ENCODE results near the gene OPN4. TPM values are rescaled to one million over a fixed set of nuclear protein-coding genes. Genes with fewer than 3 reads are reported as not detected.

Gene OPN4
- total and polyA plus RNA-seq, 2 of the 13 experiments (the other 11 are each of a cell fraction or from before 2014, with no cell fraction given) = not detected

GRCh38 chr10:86651021-86651471 is 3.3 kb upstream of the OPN4 start (continued):
- TF ChIP-seq CREBL2 (CRISPR knock-in tag; IDR thresholded peaks at IDR 0.05; ENCODE audit: borderline replicate concordance) = no peak
- TF ChIP-seq MBNL3 (CRISPR knock-in tag; conservative IDR thresholded peaks at IDR 0.05) = no peak
- TF ChIP-seq TP53 (CRISPR knock-in tag; conservative IDR thresholded peaks at IDR 0.05) = no peak
- TF ChIP-seq ZNF432 (CRISPR knock-in tag; IDR thresholded peaks at IDR 0.05; ENCODE audit: borderline replicate concordance) = no peak
- TF ChIP-seq ZMYM2 (CRISPR knock-in tag; IDR thresholded peaks at IDR 0.05) = no peak
- no peak for TF ChIP-seq ZNF138 (CRISPR knock-in tag; IDR thresholded peaks at IDR 0.05; ENCODE audit: low read depth)

- Histone ChIP-seq H3K27ac (ENCODE audit: extremely low read length, insufficient read depth, low read length) (no peak overlapping the region), H3K79me2 (ENCODE audit: insufficient read depth, low read length) (no peaks in the 10 kb centered on the region), H4K20me1 (ENCODE audit: insufficient read depth, low read length) (no peaks in the 10 kb centered on the region), H3K4me1 (ENCODE audit: insufficient read depth, low read length) (no peaks in the 10 kb centered on the region), H2AFZ (ENCODE audit: low read length) (no peak overlapping the region), H3K9me3 (ENCODE audit: low read length) (no peaks in the 10 kb centered on the region), H3K4me2 (ENCODE audit: low read depth, low read length) (no peak overlapping the region), H3K4me3 (replicated peaks in 1 of 3; ENCODE audit: insufficient read depth in 1 of 3, low read depth in 2 of 3, low read length in 3 of 3) (no peak overlapping the region), H3K9ac (ENCODE audit: insufficient read depth, low read depth, low read length) (no peak overlapping the region), H3K36me3 (replicated peaks in 1 of 2; ENCODE audit: control insufficient read depth in 1 of 2, insufficient read depth in 2 of 2, low read length in 2 of 2) (no peaks in the 10 kb centered on the region), H3K27me3 (ENCODE audit: control insufficient read depth in 1 of 2, insufficient read depth in 2 of 2, low read length in 2 of 2) (peaks cover 8 to 39% of the 10 kb centered on the region in 2 experiments; a peak in 3 of 5 replicates)
- BruUV-seq (replicated peaks) = no TSS peak
- no peak for ATAC-seq
- WGBS (ENCODE audit: low lambda C conversion rate) = 19% methylated on average over 5 of the region's 16 CpGs
- CTCF ChIA-PET (ENCODE audit: low intra/inter-chr PET ratio, low total read pairs) = no interaction called here
- in situ Hi-C loops (cut with HindIII; ENCODE audit: extremely low pct_ligation_motif_present, low pct_unique_long_range_greater_than_20kb) (no loop called here), intact Hi-C loops (cut with micrococcal nuclease; ENCODE audit: unreplicated experiment) (no loop called here)
- POLR2A ChIA-PET = no interaction called here
- no peak for DNase-seq (ENCODE audit: low spot score)
- FAIRE-seq = no peak
- no peak for TF ChIP-seq ZNF496 (CRISPR knock-in tag; IDR thresholded peaks at IDR 0.05; ENCODE audit: insufficient replicate concordance)
- no peak for TF ChIP-seq MED8 (CRISPR knock-in tag; IDR thresholded peaks at IDR 0.05; ENCODE audit: insufficient replicate concordance)
- no peak for TF ChIP-seq PAF1 (CRISPR knock-in tag; IDR thresholded peaks at IDR 0.05)
- no peak for TF ChIP-seq LBX2 (CRISPR knock-in tag; IDR thresholded peaks at IDR 0.05; ENCODE audit: borderline replicate concordance)
- no peak for TF ChIP-seq CENPBD1 (CRISPR knock-in tag; IDR thresholded peaks at IDR 0.05; ENCODE audit: borderline replicate concordance, low read depth)
- TF ChIP-seq TGIF2 (CRISPR knock-in tag; IDR thresholded peaks at IDR 0.05) = no peak
- TF ChIP-seq ZBTB2 (CRISPR knock-in tag; IDR thresholded peaks at IDR 0.05; ENCODE audit: low read depth) = no peak
- no peak for TF ChIP-seq JUN (CRISPR knock-in tag; IDR thresholded peaks at IDR 0.05)
- TF ChIP-seq ZNF343 (CRISPR knock-in tag; IDR thresholded peaks at IDR 0.05) = no peak
- no peak for TF ChIP-seq ZBTB42 (CRISPR knock-in tag; IDR thresholded peaks at IDR 0.05)
- no peak for TF ChIP-seq FOXO4 (CRISPR knock-in tag; conservative IDR thresholded peaks at IDR 0.05)
- TF ChIP-seq ADNP (CRISPR knock-in tag; IDR thresholded peaks at IDR 0.05) = no peak
- no peak for TF ChIP-seq BCL6 (CRISPR knock-in tag; IDR thresholded peaks at IDR 0.05)
- no peak for TF ChIP-seq AGO2 (optimal IDR thresholded peaks at IDR 0.05; ENCODE audit: low read depth, low read length)
- TF ChIP-seq NR2C2 (CRISPR knock-in tag; IDR thresholded peaks at IDR 0.05; ENCODE audit: borderline replicate concordance) = no peak
Measured at GRCh38 chr10:86651631-86652331, 2.6 kb upstream of the OPN4 start.
